GM18951 (cell line): ENCODE data around the gene MISFA.
"Not testable (repeated sequence)": the region's sequence is repeated elsewhere in the genome, so short reads cannot be mapped to it uniquely, and the experiment has no call there.

ENCODE experiments used
- POLR2A ChIP-seq: IDR thresholded peaks from 4 replicates; pipeline ENCODE4 v1.6.1; 2011; ENCODE audit warnings: mild to moderate bottlenecking; ENCODE audit not compliant: insufficient read length, insufficient read depth; ENCODE audit errors: extremely low read depth
- in situ Hi-C: fragments of 300-500 bp; cut with MboI; formaldehyde crosslinking; loops from one replicate; pipeline ENCODE4 v1.12.0; 2022; ENCODE audit warnings: low sequenced_read_pairs, mixed read lengths, inconsistent platforms; ENCODE audit not compliant: unreplicated experiment

The MISFA gene

GRCh38 chr11:18633256-18634139 lies 33.9 kb downstream of the MISFA start:
- TF ChIP-seq POLR2A = no peak
- in situ Hi-C loops = no loop called here

GRCh38 chr11:18634140-18635032 lies 34.8 kb downstream of the MISFA start, which contains the start of gene SPTY2D1:
Gene SPTY2D1, minus strand, starts transcription at chr11:18634342. Its CDS starts 85 bp downstream, at chr11:18634257.
- TF ChIP-seq POLR2A = peak; percentile 97
- in situ Hi-C loops = no loop called here

DNA sequence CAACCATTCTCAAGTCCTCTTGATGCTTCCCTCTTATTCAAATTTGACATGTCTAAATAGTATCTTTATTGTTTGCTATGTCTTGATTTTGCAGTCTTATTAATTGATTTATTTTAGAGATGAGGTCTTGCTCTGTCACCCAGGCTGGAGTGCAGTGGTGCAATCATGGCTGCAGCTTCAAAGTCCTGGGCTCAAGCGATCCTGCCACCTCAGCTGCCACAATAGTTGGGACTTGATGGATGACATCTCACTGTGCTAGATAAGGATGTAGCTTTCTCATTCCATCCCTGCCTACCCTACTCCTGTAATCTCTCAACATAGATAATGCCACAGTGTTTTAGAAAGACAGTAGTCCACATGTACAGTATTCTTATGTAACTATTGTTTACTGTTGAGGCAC lies 42.1 kb downstream of the MISFA start:
- in situ Hi-C loops = no loop called here
- no peak for TF ChIP-seq POLR2A

GRCh38 chr11:18643034-18643433 lies 43.4 kb downstream of the MISFA start:
- in situ Hi-C loops = not testable (repeated sequence)

GRCh38 chr11:18650353-18650752 lies 50.8 kb downstream of the MISFA start:
- TF ChIP-seq POLR2A = no peak
- in situ Hi-C loops = no loop called here

DNA sequence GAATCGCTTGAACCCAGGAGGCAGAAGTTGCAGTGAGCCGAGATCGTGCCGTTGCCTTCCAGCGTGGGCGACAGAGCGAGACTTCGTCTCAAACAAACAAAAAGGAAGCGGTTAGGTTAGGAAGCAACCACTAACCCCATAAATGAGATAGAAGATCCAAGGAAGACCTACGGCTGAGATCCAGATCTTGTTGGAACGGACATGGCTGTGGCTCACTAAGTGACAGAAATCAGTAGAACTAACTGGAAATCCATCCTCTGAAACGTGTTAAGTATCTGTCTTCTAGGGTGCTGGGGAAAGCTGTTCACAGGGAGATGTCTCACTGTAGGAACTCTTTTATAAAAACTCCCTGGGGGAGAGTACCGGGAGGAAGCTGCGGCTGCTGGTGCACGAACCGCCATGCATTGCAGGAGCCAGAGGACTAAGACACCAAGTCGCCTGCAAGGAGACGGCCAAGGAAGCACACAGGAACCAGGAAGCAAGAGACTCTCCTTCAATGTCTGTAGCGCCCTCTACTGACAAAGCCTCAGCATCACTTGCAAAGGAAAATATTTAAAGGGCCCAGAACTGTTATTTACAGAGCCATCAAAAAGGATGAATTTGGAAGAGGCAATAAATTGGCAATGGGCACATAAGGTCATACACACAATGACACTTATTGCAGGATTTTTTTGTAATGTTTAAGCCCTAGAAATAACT lies 51.4 kb downstream of the MISFA start:
- no peak for TF ChIP-seq POLR2A
- in situ Hi-C loops = no loop called here
